Hepatocyte (in vitro differentiated cells): ENCODE data around the gene GARIN6. TPM values are rescaled to one million over a fixed set of nuclear protein-coding genes. Genes with fewer than 3 reads are reported as not detected.

ENCODE experiments used
- DNase-seq: peaks from one replicate; pipeline ENCODE4 v3.0.0-alpha.2; 2016; ENCODE audit warnings: low spot score
- H2AFZ ChIP-seq: fragments of 200-600 bp; sonication (generic); 2 replicates; pipeline ENCODE4 v1.6.0; 2016; ENCODE audit warnings: antibody characterized with exemption, mild to moderate bottlenecking
- H3K27ac ChIP-seq: fragments of 200-600 bp; sonication (generic); 2 replicates; pipeline ENCODE4 v1.5.1; 2016; ENCODE audit warnings: mild to moderate bottlenecking
- H3K27me3 ChIP-seq: fragments of 200-600 bp; sonication (generic); 2 replicates; pipeline ENCODE4 v1.6.1; 2016
- H3K36me3 ChIP-seq: fragments of 200-600 bp; sonication (generic); replicated peaks from 2 replicates; pipeline ENCODE4 v1.5.1; 2016; ENCODE audit warnings: low read depth; ENCODE audit not compliant: insufficient read depth
- H3K4me1 ChIP-seq: fragments of 200-600 bp; sonication (generic); 2 replicates; pipeline ENCODE4 v1.5.1; 2016; ENCODE audit warnings: mild to moderate bottlenecking, moderate library complexity; ENCODE audit not compliant: insufficient read depth
- H3K4me2 ChIP-seq: fragments of 200-600 bp; sonication (generic); 2 replicates; pipeline ENCODE4 v1.6.0; 2016
- H3K4me3 ChIP-seq: fragments of 200-600 bp; sonication (generic); 2 replicates; pipeline ENCODE4 v1.5.1; 2016; ENCODE audit warnings: mild to moderate bottlenecking
- H3K79me2 ChIP-seq: fragments of 200-600 bp; sonication (generic); 2 replicates; pipeline ENCODE4 v1.6.0; 2017; ENCODE audit warnings: mild to moderate bottlenecking
- H3K9me2 ChIP-seq: fragments of 200-600 bp; sonication (generic); replicated peaks from 2 replicates; pipeline ENCODE4 v1.6.0; 2017; ENCODE audit warnings: mild to moderate bottlenecking; ENCODE audit not compliant: insufficient read depth
- H3K9me3 ChIP-seq: fragments of 200-600 bp; sonication (generic); 2 replicates; pipeline ENCODE4 v1.5.1; 2016; ENCODE audit warnings: low read depth, mild to moderate bottlenecking
- H4K20me1 ChIP-seq: fragments of 200-600 bp; sonication (generic); 2 replicates; pipeline ENCODE4 v1.6.0; 2016; ENCODE audit warnings: mild to moderate bottlenecking; ENCODE audit not compliant: insufficient read depth, poor library complexity, severe bottlenecking
- EZH2 ChIP-seq: fragments of 200-600 bp; sonication (generic); IDR thresholded peaks from 2 replicates; pipeline ENCODE4 v1.6.1; 2016; ENCODE audit warnings: antibody characterized with exemption, mild to moderate bottlenecking, borderline replicate concordance
- EZH2phosphoT487 ChIP-seq: fragments of 200-600 bp; sonication (generic); IDR thresholded peaks from one replicate; pipeline ENCODE4 v1.6.1; 2018; ENCODE audit warnings: antibody characterized with exemption, mild to moderate bottlenecking, low read depth, moderate library complexity; ENCODE audit not compliant: unreplicated experiment, severe bottlenecking
- WGBS: methylation state at CpG from one replicate; pipeline ENCODE4 v1.1.6; 2016; ENCODE audit warnings: low lambda C conversion rate; ENCODE audit errors: missing lambda C conversion rate; 5-methylcytosine and 5-hydroxymethylcytosine counted together
- polyA plus RNA-seq: library from polyadenylated mRNA; unstranded; fragments of >200 nt; fragmentation: Nextera tagmentation; extraction: Ambion mirVana; gene quantifications from 2 replicates; pipeline ENCODE4 v1.2.1, GENCODE V29; 2016
- total RNA-seq: library from RNA; depleted of rRNA; stranded (reverse); fragments of >200 nt; gene quantifications from 2 replicates; pipeline ENCODE4 v1.2.3, GENCODE V29; 2014
- TF ChIP-seq, protein P1 (sequence below): fragments of 200-600 bp; sonication (generic); IDR thresholded peaks from 2 replicates; pipeline ENCODE4 v1.5.1; 2016; ENCODE audit warnings: antibody characterized with exemption, mild to moderate bottlenecking; ENCODE audit not compliant: poor library complexity

Gene GARIN6
- total RNA-seq (not detected in 2 replicates), polyA plus RNA-seq (not detected in 2 replicates)

- Histone ChIP-seq H3K9me2 (no peaks in the 10 kb centered on the region), H3K4me2 (no peak within 1 kb of the TSS), H2AFZ (no peak within 1 kb of the TSS), H3K4me3 (no peak within 1 kb of the TSS), H3K9me3 (no peaks in the 10 kb centered on the region), H3K36me3 (no peaks in the 10 kb centered on the region), H3K27ac (no peak within 1 kb of the TSS), H3K27me3 (no peaks in the 10 kb centered on the region), H3K79me2 (no peaks in the 10 kb centered on the region), H3K4me1 (no peaks in the 10 kb centered on the region), H4K20me1 (no peaks in the 10 kb centered on the region)
- TF ChIP-seq EZH2phosphoT487 = no peak
- no peak for TF ChIP-seq EZH2
- TF ChIP-seq, protein P1, sequence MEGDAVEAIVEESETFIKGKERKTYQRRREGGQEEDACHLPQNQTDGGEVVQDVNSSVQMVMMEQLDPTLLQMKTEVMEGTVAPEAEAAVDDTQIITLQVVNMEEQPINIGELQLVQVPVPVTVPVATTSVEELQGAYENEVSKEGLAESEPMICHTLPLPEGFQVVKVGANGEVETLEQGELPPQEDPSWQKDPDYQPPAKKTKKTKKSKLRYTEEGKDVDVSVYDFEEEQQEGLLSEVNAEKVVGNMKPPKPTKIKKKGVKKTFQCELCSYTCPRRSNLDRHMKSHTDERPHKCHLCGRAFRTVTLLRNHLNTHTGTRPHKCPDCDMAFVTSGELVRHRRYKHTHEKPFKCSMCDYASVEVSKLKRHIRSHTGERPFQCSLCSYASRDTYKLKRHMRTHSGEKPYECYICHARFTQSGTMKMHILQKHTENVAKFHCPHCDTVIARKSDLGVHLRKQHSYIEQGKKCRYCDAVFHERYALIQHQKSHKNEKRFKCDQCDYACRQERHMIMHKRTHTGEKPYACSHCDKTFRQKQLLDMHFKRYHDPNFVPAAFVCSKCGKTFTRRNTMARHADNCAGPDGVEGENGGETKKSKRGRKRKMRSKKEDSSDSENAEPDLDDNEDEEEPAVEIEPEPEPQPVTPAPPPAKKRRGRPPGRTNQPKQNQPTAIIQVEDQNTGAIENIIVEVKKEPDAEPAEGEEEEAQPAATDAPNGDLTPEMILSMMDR = no peak
- no peak for DNase-seq
- 87% methylated on average over 4 of the region's 4 CpGs for WGBS
Observed at GRCh38 chr12:99647453-99647852, at the start of gene GARIN6. GARIN6 (plus strand) TSS chr12:99647753; CDS start chr12:99648175, 422 bp downstream.

DNA sequence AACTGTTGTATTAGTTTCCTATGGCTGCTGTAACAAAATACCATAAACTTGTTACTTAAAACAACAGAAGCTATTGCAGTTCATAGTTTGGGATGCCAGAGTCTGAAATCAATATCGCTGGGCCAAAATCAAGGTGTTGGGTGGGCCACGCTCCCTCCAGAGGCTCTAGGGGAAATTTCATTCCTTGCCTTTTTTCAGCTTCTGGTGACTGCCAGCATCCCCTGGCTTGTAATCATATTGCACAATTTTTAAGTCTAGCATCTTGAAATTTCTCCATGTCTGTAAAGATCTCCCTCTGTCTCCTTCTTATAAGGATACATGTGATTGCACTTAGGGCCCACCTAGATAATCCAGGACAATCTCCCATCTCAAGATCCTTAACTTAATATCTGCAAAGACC lies 48.8 kb upstream of the GARIN6 start:
- H3K4me1 ChIP-seq = no peaks in the 10 kb centered on the region
- no peaks in the 10 kb centered on the region for H4K20me1 ChIP-seq
- H2AFZ ChIP-seq = no peak overlapping the region
- no peaks in the 10 kb centered on the region for H3K9me2 ChIP-seq
- no peak for DNase-seq
- 92% methylated on average over 2 of the region's 2 CpGs for WGBS
- no peak overlapping the region for H3K4me2 ChIP-seq
- no peak overlapping the region for H3K4me3 ChIP-seq
- no peaks in the 10 kb centered on the region for H3K9me3 ChIP-seq
- no peaks in the 10 kb centered on the region for H3K36me3 ChIP-seq
- no peaks in the 10 kb centered on the region for H3K79me2 ChIP-seq
- H3K27me3 ChIP-seq = no peaks in the 10 kb centered on the region
- H3K27ac ChIP-seq = no peak overlapping the region
- TF ChIP-seq EZH2 (no peak), EZH2phosphoT487 (no peak)
- TF ChIP-seq, protein P1 = no peak

GRCh38 chr12:99600388-99600787 lies 47.2 kb upstream of the GARIN6 start:
- Histone ChIP-seq H3K4me1 (no peaks in the 10 kb centered on the region), H4K20me1 (no peaks in the 10 kb centered on the region), H3K4me3 (no peak overlapping the region), H3K27me3 (no peaks in the 10 kb centered on the region), H2AFZ (no peak overlapping the region), H3K36me3 (no peaks in the 10 kb centered on the region), H3K9me3 (no peaks in the 10 kb centered on the region), H3K27ac (no peak overlapping the region), H3K9me2 (no peaks in the 10 kb centered on the region), H3K79me2 (no peaks in the 10 kb centered on the region), H3K4me2 (no peak overlapping the region)
- WGBS = 79% methylated on average over 3 of the region's 5 CpGs
- DNase-seq = no peak
- TF ChIP-seq EZH2 (no peak), EZH2phosphoT487 (no peak)
- TF ChIP-seq, protein P1 = no peak
